Umbilical cord (tissue), 2 donors: ENCODE data around the gene TOR3A. TPM values are rescaled to one million over a fixed set of nuclear protein-coding genes. Genes with fewer than 3 reads are reported as not detected.

Source experiments
- DNase-seq: peaks from one replicate; pipeline ENCODE4 v3.0.0-alpha.2; 2015; ENCODE audit warnings: low spot score
- total RNA-seq: library from RNA; depleted of rRNA; stranded (reverse); fragments of >200 nt; gene quantifications from one replicate; pipeline ENCODE4 v1.2.3, GENCODE V29; 2014; ENCODE audit warnings: low replicate concordance; ENCODE audit not compliant: insufficient read depth

Gene TOR3A
- total RNA-seq, 1 donor from 2014 or later = 7.7 TPM

GRCh38 chr1:179143322-179143721 is 61.5 kb downstream of the TOR3A start:
- peak; percentile 79 for DNase-seq

GRCh38 chr1:179144626-179145025 is 62.8 kb downstream of the TOR3A start:
- no peak for DNase-seq

- no peak for DNase-seq
These were observed 63.7 kb downstream of the TOR3A start for GRCh38 chr1:179145521-179145920.

Other genes starting within 250 kb of the TOR3A start
- gene ANGPTL1, start 211.0 kb upstream of the TOR3A start, total RNA-seq = 306 TPM
- 31.1 TPM for gene FAM20B, start 56.2 kb upstream of the TOR3A start, total RNA-seq
- gene ABL2, start 147.6 kb downstream of the TOR3A start, total RNA-seq = 19.5 TPM
- 13.0 TPM for gene SOAT1, start 211.7 kb downstream of the TOR3A start, total RNA-seq